H9 (cell line): ENCODE measurements around the gene ARHGAP35. TPM values are rescaled to one million over a fixed set of nuclear protein-coding genes. Genes with fewer than 3 reads are reported as not detected.

ENCODE experiments used
- DNase-seq: peaks from one replicate; pipeline ENCODE4 v3.0.0-alpha.2; 2017
- H2AFZ ChIP-seq: one replicate; pipeline ENCODE4 v1.6.1; 2013; ENCODE audit warnings: mild to moderate bottlenecking, low read length, control low read depth, moderate library complexity
- H2AK5ac ChIP-seq: 2 replicates; pipeline ENCODE4 v1.6.1; 2013; ENCODE audit warnings: low read length, control low read depth, mixed read lengths; ENCODE audit not compliant: insufficient read length
- H2BK120ac ChIP-seq: one replicate; pipeline ENCODE4 v1.6.1; 2013; ENCODE audit warnings: low read depth, mild to moderate bottlenecking, low read length, control low read depth, inconsistent platforms; ENCODE audit not compliant: poor library complexity, severe bottlenecking
- H2BK12ac ChIP-seq: 2 replicates; pipeline ENCODE4 v1.6.1; 2013; ENCODE audit warnings: low read length, control low read depth, mixed read lengths, low read depth; ENCODE audit not compliant: insufficient read length
- H2BK15ac ChIP-seq: 2 replicates; pipeline ENCODE4 v1.6.1; 2013; ENCODE audit warnings: low read depth, low read length, control low read depth
- H2BK20ac ChIP-seq: one replicate; pipeline ENCODE4 v1.6.1; 2013; ENCODE audit warnings: low read depth, mild to moderate bottlenecking, low read length, control low read depth, inconsistent platforms; ENCODE audit not compliant: poor library complexity, severe bottlenecking
- H2BK5ac ChIP-seq: 2 replicates; pipeline ENCODE4 v1.6.1; 2013; ENCODE audit warnings: low read length, control low read depth, mixed read lengths; ENCODE audit not compliant: insufficient read length
- H3K14ac ChIP-seq: 2 replicates; pipeline ENCODE4 v1.6.1; 2013; ENCODE audit warnings: low read length, control low read depth; ENCODE audit not compliant: insufficient read depth
- H3K18ac ChIP-seq: 2 replicates; pipeline ENCODE4 v1.6.1; 2013; ENCODE audit warnings: low read depth, mild to moderate bottlenecking, mixed read lengths, low read length, control low read depth; ENCODE audit not compliant: insufficient read length
- H3K23ac ChIP-seq: 2 replicates; pipeline ENCODE4 v1.6.1; 2013; ENCODE audit warnings: low read length, control low read depth, mixed read lengths, low read depth; ENCODE audit not compliant: insufficient read length
- H3K23me2 ChIP-seq: 2 replicates; pipeline ENCODE4 v1.6.1; 2013; ENCODE audit warnings: low read depth, mild to moderate bottlenecking, mixed read lengths, low read length, control low read depth; ENCODE audit not compliant: insufficient read length, poor library complexity, severe bottlenecking
- H3K27ac ChIP-seq: 2 replicates; pipeline ENCODE4 v1.5.1; 2013; ENCODE audit warnings: low read length, control low read depth, mixed read lengths, low read depth; ENCODE audit not compliant: insufficient read length
- H3K27me3 ChIP-seq: 2 replicates; pipeline ENCODE4 v1.6.1; 2013; ENCODE audit warnings: low read length, control low read depth, inconsistent platforms; ENCODE audit not compliant: insufficient read depth
- H3K4ac ChIP-seq: 2 replicates; pipeline ENCODE4 v1.6.1; 2013; ENCODE audit warnings: low read depth, mild to moderate bottlenecking, control low read depth, inconsistent platforms, low read length, moderate library complexity
- H3K4me1 ChIP-seq: 2 replicates; pipeline ENCODE4 v1.6.1; 2013; ENCODE audit warnings: low read length, control low read depth, inconsistent platforms; ENCODE audit not compliant: insufficient read depth
- H3K4me2 ChIP-seq: 2 replicates; pipeline ENCODE4 v1.6.1; 2013; ENCODE audit warnings: low read length, control low read depth, mixed read lengths; ENCODE audit not compliant: insufficient read length, insufficient read depth
- H3K56ac ChIP-seq: 2 replicates; pipeline ENCODE4 v1.6.1; 2013; ENCODE audit warnings: low read depth, mild to moderate bottlenecking, mixed read lengths, low read length, control low read depth; ENCODE audit not compliant: insufficient read length
- H3K79me1 ChIP-seq: 2 replicates; pipeline ENCODE4 v1.6.1; 2013; ENCODE audit warnings: low read depth, mild to moderate bottlenecking, moderate library complexity, low read length, control low read depth, inconsistent platforms; ENCODE audit not compliant: insufficient read depth, poor library complexity, severe bottlenecking
- H3K79me2 ChIP-seq: 2 replicates; pipeline ENCODE4 v1.6.1; 2013; ENCODE audit warnings: low read length, control low read depth, inconsistent platforms; ENCODE audit not compliant: insufficient read depth
- H3K9ac ChIP-seq: 2 replicates; pipeline ENCODE4 v1.6.1; 2013; ENCODE audit warnings: low read length, control low read depth, mixed read lengths; ENCODE audit not compliant: insufficient read length; ENCODE audit errors: extremely low read depth
- H3K9me3 ChIP-seq: one replicate; pipeline ENCODE4 v1.6.1; 2013; ENCODE audit warnings: low read depth, low read length, inconsistent platforms; ENCODE audit not compliant: control insufficient read depth
- H3T11ph ChIP-seq: one replicate; pipeline ENCODE4 v1.6.1; 2013; ENCODE audit warnings: mild to moderate bottlenecking, low read length, control low read depth, inconsistent platforms
- H4K20me1 ChIP-seq: one replicate; pipeline ENCODE4 v1.6.1; 2013; ENCODE audit not compliant: control insufficient read depth, insufficient read length, insufficient read depth
- H4K5ac ChIP-seq: 2 replicates; pipeline ENCODE4 v1.6.1; 2013; ENCODE audit warnings: low read depth, mild to moderate bottlenecking, mixed read lengths, low read length, control low read depth; ENCODE audit not compliant: insufficient read length
- H4K8ac ChIP-seq: replicated peaks from 2 replicates; pipeline ENCODE4 v1.6.1; 2013; ENCODE audit warnings: low read length, control low read depth, mixed read lengths, low read depth; ENCODE audit not compliant: insufficient read length
- H4K91ac ChIP-seq: 2 replicates; pipeline ENCODE4 v1.6.1; 2013; ENCODE audit warnings: low read depth, mild to moderate bottlenecking, moderate library complexity, mixed read lengths, low read length, control low read depth; ENCODE audit not compliant: insufficient read length
- H3K27ac Mint-ChIP-seq, 3 experiments: 2 replicates in 2 of 3; 3 replicates in 1 of 3; pipeline ENCODE4 v1.8.0; 2020 to 2021; ENCODE audit warnings: mixed read lengths in 3 of 3, mild to moderate bottlenecking in 1 of 3, moderate library complexity in 1 of 3
- H3K27me3 Mint-ChIP-seq: 2 replicates; pipeline ENCODE4 v1.8.0; 2021; ENCODE audit warnings: low read depth, mild to moderate bottlenecking, moderate library complexity, mixed read lengths
- H3K36me3 Mint-ChIP-seq, 3 experiments: 2 replicates in 2 of 3; 3 replicates in 1 of 3; pipeline ENCODE4 v1.8.0; 2020 to 2021; ENCODE audit warnings: low read depth in 3 of 3, mixed read lengths in 3 of 3; ENCODE audit not compliant: insufficient read depth in 1 of 3
- H3K4me1 Mint-ChIP-seq, 2 experiments: 2 replicates each; pipeline ENCODE4 v1.8.0; 2020; ENCODE audit warnings: mixed read lengths in 2 of 2
- H3K4me3 Mint-ChIP-seq, 2 experiments: 2 replicates in 1 of 2; 3 replicates in 1 of 2; pipeline ENCODE4 v1.8.0; 2020 to 2021; ENCODE audit warnings: mild to moderate bottlenecking in 2 of 2, mixed read lengths in 2 of 2, moderate library complexity in 1 of 2
- H3K9me3 Mint-ChIP-seq, 2 experiments: 2 replicates in 1 of 2; 3 replicates in 1 of 2; pipeline ENCODE4 v1.8.0; 2020; ENCODE audit warnings: mild to moderate bottlenecking in 2 of 2, mixed read lengths in 2 of 2, moderate library complexity in 1 of 2
- WGBS: extraction: QIAGEN DNeasy Blood & Tissue Kit; methylation state at CpG from one replicate; pipeline ENCODE4 v1.1.7; 2013; ENCODE audit warnings: missing lambda C conversion rate, low lambda C conversion rate, mixed read lengths; ENCODE audit not compliant: insufficient read length; ENCODE audit errors: extremely low coverage; 5-methylcytosine and 5-hydroxymethylcytosine counted together
- long read RNA-seq: library from polyadenylated mRNA; unstranded; transcript quantifications from one replicate; pipeline ENCODE4 v2.0.0, GENCODE V29; 2020
- total RNA-seq: library from RNA; stranded (reverse); gene quantifications from 2 replicates; pipeline ENCODE4 v1.2.1, GENCODE V29; 2021
- TF ChIP-seq, protein P1 (sequence below): fragments of 200-600 bp; sonication (generic); conservative IDR thresholded peaks from 3 replicates; pipeline ENCODE4 v1.8.0; 2021; ENCODE audit warnings: antibody characterized with exemption, mild to moderate bottlenecking

ARHGAP35 gene
- total RNA-seq = 49.0 and 49.8 TPM in 2 replicates
- long read RNA-seq, full-length matches to known transcripts = 5 of 40 reads
- long read RNA-seq, partial matches to known transcripts = 2 of 40 reads
- long read RNA-seq, other reads (novel, unspliced or antisense) = 33 of 40 reads

DNA sequence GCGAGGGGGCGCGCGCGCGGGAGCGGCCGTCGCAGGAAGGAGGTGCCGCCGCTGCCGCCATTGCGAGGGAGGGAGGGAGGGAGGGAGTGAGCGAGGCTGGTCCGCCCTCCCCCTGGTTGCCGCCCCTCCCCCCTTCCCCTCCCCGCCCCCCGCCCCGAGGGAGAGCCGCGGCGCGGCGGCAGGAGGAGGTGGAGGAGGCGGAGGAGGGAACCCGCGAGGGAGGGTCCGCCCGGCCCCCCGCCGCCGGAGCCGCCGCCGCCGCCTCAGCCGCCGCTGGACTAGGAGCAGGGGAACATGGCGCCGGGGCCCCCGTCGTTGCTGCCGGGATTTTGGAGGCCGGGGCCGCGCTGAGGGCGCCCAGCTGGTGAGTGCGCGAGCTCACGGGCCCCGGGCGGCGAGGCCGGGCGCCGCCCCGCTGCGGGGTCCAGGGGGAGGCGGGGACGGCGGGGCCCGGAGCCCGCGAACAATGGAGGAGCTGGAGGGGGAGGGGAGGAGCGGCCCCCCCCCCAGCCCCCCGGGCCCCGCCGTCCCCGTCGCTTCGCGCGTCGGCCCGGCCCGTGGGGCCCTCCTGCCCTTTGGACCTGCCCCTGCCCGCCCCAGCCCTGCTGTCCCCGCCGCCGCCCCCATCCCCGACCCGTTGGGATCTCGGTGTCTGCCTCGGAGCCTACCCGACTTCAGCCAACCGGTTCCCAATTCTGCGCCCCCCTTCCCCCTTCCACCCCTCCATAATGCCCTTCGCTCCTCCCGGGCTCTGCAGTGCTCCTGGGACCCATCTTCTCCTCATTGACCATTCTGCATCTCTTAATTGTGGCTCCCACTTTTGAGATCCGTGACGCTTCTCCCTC lies at the start of gene ARHGAP35:
TSS of gene ARHGAP35 (plus strand) at position 152 of the 845 bp plus-strand sequence. CDS start 57,679 bp downstream, outside the sequence.
- Histone ChIP-seq H3K27me3 (no peaks in the 10 kb centered on the region), H4K5ac (no peak within 1 kb of the TSS), H3K23me2 (peaks cover 26% of the 10 kb centered on the region), H3K9ac (peak within 1 kb of the TSS; percentile 85), H4K20me1 (peaks cover 2% of the 10 kb centered on the region), H3K18ac (peak within 1 kb of the TSS; percentile 96), H3K23ac (no peak within 1 kb of the TSS), H3T11ph (no peak within 1 kb of the TSS), H2BK120ac (no peak within 1 kb of the TSS), H2BK20ac (no peak within 1 kb of the TSS), H4K91ac (peak within 1 kb of the TSS; percentile 84), H2BK15ac (no peak within 1 kb of the TSS), H3K79me1 (no peaks in the 10 kb centered on the region), H4K8ac (no peak within 1 kb of the TSS), H3K56ac (peak within 1 kb of the TSS; percentile 52), H3K27ac (peak within 1 kb of the TSS; percentile 84), H2AK5ac (no peak within 1 kb of the TSS), H2AFZ (no peak within 1 kb of the TSS), H3K14ac (peak within 1 kb of the TSS; percentile 98), H3K79me2 (peaks cover 39% of the 10 kb centered on the region), H3K4me2 (peak within 1 kb of the TSS; percentile 99), H3K4me1 (peaks cover 6% of the 10 kb centered on the region; the same call in 1 of the 2 replicates), H2BK5ac (no peak within 1 kb of the TSS), H3K4ac (no peak within 1 kb of the TSS; the same call in 1 of the 2 replicates), H2BK12ac (no peak within 1 kb of the TSS), H3K9me3 (no peaks in the 10 kb centered on the region)
- Mint-ChIP-seq H3K27me3 (peaks cover under 1% of the 10 kb centered on the region; the same call in 1 of the 2 replicates), H3K4me1 (peaks cover 10 to 15% of the 10 kb centered on the region in 2 experiments), H3K9me3 (no peaks in the 10 kb centered on the region), H3K36me3 (peaks cover 3 to 8% (median 7%) of the 10 kb centered on the region in 3 experiments; a peak in 6 of 7 replicates), H3K27ac (peak within 1 kb of the TSS; percentile 96), H3K4me3 (peak within 1 kb of the TSS; percentile 69 to 83)
- TF ChIP-seq, protein P1, sequence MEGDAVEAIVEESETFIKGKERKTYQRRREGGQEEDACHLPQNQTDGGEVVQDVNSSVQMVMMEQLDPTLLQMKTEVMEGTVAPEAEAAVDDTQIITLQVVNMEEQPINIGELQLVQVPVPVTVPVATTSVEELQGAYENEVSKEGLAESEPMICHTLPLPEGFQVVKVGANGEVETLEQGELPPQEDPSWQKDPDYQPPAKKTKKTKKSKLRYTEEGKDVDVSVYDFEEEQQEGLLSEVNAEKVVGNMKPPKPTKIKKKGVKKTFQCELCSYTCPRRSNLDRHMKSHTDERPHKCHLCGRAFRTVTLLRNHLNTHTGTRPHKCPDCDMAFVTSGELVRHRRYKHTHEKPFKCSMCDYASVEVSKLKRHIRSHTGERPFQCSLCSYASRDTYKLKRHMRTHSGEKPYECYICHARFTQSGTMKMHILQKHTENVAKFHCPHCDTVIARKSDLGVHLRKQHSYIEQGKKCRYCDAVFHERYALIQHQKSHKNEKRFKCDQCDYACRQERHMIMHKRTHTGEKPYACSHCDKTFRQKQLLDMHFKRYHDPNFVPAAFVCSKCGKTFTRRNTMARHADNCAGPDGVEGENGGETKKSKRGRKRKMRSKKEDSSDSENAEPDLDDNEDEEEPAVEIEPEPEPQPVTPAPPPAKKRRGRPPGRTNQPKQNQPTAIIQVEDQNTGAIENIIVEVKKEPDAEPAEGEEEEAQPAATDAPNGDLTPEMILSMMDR = no peak
- peak; percentile 82 for DNase-seq
- WGBS = no CpG with 5 or more reads among the region's 91 CpGs
